Activated naive CD8-positive, alpha-beta T cell treated with anti-CD3 and anti-CD28 coated beads, Interleukin-2, amount 50 U/mL, for 16 hours (primary cell): Measurements from ENCODE around the gene UBAC2.

ENCODE experiments used
- DNase-seq: peaks from one replicate; pipeline ENCODE4 v3.0.0-alpha.2; 2020; ENCODE audit warnings: low read depth, low spot score

UBAC2 gene

DNA sequence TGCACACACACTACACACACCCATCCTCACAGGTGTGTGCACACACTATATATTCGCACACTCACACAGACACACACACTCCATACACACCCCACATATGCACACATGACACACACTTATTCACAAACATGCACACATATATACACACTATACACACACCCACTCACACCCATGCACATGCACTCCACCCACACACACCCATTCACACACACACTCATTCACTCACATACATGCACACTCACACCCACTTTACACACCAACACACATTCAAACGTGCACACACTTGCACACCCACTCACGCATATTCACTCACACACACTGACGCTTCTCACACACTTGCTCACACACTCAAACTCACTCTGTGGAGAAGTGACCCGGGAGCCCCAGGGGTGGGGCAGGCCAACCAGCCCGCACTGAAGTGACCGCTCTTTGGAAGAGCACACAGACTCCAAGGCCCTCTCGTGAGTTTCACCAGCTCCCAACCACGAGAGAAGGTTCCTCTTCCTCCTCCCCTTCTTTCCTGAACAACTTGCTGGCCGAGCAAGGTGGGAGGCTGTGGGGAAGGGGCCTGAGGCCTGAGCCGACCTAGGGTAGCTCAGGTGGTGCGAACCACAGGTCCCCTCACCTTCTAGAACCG, 214.5 kb downstream of the UBAC2 start:
- no peak for DNase-seq

DNA sequence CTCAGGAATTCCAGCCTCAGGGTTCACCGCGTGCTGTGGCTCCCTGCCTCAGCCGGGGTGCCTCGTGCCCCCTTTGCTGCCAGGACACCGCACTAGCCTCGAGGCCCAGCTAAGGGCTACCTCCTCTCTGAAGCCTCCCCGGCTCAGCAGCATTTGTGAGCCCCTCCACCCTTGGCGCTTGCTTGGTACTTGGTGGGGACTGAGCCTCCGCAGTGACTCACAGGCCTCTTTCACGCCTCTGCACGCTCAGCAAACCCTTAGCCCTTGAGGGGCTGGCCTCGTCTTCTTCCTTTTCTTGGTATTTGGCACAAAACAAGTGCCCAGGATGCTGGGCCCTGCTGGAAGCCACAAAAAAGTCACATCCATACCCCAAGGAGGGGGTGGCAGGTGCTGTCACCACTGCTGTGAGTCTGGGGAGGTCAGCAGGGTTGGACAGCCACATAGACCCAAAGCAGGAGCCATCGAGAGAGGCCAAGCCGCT, 215.2 kb downstream of the UBAC2 start:
- DNase-seq = peak; percentile 35

DNA sequence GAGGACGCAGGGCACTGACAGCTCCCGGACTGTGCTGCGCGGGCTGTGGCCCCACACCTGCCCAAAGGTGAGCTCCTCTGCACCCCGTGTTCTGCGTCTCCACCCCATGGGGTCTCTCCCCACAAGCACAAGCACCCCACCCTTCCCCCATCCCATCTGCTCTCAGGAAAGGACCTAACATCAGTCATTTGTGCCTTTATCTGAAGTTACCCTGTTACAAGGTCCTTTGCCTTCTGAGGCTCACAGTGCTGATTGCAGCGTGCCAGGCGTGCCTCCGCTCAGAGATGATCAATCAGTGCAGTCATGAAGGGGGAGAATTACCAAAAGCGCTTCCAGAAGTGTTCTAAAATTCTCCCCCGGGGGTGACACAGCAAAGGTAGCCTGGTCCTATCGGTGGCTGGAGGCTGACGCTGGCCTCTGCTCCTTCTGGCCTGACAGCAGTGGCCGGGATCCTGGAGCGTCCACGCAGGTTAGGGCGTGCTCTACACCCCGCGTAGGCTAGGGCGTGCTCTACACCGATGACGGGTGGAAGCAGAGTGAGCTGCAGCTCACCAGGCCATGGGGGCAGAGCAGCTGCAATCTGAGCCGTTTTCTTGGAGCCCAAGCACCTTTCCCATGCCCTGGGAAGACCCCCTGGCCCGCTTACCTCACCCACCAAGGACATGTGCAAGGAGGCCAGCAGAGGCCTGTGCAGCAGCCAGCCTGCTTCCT, 215.9 kb downstream of the UBAC2 start:
- DNase-seq = no peak

DNA sequence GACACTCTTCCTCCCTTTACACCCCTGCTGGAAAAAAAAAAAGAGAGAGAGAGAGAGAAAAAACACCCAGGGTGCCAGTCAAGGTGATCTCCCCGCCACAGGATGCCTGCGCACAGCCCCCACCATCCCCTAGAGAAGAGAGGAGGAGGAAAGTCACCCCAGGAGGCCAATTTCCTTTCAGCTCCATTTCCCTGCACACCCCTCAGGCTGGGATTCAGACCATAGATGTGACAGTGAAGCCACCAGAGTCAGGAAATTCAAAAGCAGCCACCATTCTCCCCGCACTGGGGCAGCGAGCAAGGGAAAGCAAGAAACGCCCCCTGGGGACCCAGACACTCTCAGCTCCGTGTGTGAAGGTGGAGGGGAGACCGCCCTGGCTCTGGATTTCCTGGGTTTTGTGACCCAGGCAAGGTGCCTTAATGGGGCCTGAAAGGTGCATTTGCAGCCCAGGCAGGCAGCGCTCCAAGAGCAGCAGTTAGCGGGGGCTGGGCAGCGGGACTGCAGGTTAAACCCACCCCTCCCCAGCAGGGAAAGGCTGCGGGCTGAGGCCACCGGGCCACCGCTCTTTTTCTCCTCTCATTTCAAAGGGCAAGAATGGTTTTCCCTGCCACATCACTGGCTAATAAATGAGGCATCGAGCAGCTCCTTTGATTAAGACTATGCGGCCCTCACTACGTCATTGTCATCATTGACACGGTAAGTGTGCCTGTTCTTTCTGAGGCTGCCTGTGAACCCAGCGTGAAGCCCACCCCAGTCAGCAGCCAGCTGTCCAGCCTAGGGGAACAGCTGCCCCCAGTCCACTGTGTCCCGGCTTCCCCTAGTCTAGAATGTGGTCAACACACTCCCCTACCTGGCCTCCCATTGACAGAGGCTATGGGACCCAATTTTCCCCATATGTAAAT, 216.8 kb downstream of the UBAC2 start:
- no peak for DNase-seq

DNA sequence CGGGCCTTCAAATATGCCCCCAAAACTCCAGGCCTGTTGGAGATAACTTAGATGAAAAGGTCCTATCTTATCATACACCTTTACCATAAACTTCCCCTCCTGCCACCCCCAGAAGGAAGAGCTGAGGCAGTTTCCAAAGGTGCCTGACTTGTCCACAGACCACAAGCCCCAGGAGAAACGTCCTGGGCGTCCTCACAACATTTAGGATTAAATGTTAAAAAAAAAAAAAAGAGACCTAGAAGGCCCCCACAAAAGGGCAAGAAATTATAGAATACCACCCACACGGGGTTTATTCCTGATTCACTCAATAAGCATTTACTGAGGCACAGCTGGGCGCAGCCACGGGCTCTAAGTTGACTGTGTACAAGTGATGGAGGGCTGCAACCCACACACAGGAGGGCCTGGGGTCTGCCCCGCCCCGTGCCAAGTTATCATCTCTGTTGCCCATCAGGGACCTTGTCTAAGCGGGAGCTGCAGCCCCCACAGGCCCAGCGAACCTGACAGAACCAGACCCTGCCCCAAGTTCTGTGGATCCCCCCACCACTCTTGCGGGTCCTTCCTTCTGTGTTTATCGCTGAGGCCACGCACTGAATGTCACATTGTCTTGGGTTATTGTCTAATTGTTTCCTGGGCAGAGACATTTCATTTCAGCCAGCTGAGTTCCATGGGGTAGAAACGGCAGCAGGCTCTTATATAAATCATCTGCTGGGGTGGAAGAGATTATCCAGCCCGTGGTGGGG, 217.6 kb downstream of the UBAC2 start:
- no peak for DNase-seq

DNA sequence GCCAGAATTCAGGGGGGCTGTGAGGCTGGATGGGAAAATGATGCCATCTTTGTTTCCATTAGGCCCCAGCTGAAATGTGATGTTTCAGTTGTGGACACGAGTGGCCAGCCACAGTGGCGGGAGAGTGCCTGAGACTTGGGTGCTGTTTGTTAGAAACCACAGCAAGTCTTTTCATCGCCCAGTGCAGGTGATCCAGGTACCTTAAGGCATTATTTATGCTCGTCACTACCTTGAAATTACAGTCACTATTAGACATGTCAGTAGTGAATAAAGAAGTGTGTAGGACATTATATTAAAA, 218.1 kb downstream of the UBAC2 start:
- DNase-seq = no peak

DNA sequence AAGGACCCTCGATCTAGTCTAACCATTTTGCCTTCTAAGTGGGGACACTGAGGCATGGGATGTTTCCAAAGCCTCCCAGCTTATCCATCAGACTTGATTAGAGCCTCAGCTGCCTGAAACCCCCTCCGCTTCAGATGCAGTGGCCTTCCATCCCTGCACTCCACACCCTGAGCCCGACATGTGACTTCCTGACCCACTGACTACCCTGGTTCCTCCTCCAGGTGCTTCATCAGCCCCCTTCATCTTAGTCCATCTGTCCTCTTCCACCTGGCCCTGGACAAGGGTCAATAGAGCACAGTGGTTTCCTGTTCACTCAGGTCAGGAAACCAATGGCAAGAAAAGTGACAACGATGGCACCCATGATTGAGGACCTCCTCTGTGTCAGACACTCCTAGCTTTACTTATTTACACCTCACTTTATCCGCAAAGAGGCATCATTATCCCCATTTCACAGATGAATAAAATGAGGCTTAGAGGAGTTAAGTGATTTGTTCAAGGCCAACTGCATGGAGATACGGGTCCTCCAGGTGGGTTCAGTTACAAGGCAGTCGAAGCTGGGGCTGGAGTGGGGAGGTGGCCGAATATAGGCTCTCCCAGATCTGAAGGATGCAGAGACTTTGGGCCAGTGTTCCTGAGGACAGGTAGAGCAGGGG, 219.1 kb downstream of the UBAC2 start:
- no peak for DNase-seq

DNA sequence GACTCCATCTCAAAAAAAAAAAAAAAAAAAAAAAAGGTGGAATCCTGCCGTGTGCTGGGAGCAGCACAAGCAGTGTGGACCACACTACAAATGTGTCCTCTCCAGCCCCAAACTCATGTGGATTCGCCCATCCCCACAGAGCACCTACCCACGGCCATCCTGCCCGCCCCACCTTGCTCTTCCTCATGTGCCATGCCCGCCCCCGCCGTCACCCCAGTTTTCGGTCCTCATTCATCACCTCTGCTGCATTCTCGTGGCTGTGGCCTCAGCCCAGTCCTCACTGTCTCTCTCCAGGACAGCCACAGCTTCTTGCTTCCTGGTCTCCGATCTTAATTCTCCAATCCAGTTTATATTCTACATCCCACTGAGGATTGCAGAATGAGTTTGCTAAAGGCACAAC, 220.6 kb downstream of the UBAC2 start:
- no peak for DNase-seq

DNA sequence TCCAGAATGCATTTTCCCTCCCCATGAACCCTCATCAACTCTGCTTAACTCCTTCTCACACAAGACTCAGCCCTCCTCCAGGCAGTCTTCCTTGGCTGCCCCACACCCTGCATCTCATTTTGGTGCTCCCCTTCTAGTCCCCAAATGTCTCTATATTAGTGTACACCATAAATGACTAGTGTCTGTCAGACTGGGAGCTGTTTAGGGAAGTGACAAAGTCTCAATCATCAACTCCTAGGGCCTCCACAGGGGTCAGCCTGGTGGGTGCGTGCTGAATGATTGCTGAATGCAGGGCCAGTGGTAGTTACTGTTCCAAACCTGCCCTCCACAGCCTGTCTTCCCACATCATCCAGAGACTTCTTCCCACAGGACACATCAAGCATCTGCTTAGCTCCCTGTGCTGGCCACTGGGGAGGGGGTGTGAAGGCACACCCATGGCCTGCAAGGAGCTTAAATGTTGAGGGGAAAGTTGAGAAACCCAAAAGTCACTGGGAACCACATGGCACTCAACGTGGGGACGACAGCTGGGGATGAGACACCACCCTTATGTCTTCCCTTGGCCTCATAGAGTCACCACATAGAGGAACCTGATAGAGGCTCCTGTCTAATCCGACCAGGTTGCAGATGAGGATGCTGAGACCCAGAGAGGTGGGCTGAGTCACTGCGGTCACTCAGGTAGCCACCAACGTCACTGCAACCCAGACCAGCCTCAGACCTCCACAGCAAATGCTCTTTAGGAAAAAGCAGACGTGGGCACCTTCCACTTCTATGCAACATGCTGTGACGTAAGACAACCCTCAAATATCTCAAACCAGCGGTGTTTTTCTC, 221.3 kb downstream of the UBAC2 start:
- no peak for DNase-seq

DNA sequence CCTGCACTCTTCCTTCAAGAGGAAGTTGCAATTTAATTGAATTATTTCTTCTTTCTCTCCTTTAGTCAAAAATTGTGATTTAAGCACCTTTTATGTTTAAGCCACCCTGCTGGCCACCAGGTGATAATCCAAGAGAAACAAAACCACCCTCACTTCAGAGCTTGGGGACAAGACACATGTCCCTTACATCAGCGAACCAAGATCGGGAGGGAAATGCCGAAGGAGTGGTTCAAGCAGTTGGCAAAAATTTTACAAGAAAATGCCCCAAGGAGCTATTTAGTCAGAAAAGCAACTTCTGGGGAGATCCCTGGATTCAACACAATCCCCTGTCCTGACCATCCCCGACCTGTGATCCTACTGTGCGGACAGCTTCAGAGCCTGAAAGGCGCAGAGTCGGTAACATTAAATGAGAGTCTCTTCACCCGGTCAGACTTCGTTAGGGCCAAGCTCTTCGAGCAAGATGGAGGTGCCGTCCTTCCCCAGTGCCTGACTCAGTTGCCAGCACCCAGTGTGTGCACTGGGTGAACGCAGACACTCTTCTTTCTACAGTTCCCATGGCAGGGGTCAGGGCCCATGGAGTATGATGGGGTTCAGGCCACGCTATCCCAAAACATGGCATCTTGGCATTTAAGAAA, 222.0 kb downstream of the UBAC2 start:
- no peak for DNase-seq

DNA sequence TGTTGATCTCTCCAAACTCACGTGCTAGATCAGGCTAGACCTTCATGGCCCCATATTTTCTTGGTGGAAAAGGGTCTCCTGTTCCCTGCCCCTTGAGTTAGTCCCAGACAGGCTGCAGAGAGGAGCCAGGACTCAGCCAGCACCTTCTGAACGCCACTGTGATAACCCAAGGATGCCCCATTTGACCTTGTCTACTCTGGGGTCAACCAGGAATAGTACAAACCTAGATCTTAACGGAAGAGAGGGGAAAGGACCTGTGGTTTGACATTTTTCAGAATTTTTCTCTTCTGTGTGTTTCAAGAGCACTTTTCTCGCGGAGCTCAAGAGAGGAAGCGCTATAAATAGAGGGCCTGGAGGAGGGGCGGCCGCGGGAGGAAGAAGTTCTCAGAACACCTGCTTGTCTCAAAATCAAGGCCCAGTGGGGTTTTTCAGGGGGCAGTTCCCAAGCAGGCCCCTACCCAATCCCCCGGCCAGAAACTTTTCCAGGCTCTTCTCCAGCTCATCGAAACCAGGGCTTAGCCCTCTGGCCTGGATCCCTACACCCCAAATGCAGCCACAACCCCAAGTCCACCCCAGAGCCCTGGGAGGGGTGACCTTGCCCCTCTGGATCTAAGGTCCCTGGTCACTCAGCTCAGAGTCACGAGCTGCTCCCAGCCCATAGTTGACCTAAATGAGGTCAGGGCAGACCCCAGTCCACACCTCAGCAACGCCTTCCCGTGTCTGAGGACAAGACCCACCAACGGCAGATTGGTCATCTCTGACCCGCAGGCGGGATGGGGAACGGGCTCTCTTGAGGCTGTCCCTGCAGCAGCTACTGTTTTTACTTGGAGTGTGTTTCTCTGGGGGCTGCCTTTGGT, 225.1 kb downstream of the UBAC2 start:
- DNase-seq = no peak

DNA sequence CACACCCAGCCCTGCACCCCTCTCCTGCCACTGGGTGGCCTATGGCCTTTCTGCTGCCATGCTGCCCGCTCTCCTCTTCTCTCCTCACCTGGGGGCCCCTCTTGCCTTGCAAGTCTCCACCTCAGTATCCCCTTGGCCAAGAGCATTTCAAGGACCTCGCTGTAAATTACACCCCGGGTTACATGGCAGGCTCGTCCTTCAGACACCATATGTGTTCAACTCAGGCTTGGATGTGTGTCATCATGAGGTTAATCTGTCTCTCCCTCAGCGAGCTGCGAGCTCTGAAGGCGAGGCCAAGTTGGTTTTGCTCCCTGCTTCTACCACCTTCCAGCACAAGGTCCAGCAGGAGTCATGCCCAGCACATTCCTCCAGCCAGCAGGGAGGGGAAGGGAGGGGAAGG, 225.8 kb downstream of the UBAC2 start:
- no peak for DNase-seq

DNA sequence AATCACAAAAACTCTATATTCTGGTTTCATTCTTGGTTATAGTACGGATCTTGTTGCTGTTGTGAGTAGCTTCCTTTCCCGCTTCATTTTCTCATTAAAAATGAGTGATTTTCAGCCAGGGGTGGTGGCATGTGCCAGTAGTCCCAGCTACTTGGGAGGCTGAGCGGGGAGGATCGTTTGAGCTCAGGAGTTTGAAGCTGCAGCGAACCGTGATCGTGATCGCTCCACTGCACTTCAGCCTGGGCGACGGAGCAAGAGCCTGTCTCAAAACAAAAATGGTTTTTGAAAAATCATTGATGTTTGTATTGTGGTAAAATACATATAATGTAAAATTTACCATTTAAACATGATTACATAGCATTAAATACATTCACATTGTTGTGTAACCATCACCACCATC, 229.0 kb downstream of the UBAC2 start:
- no peak for DNase-seq

DNA sequence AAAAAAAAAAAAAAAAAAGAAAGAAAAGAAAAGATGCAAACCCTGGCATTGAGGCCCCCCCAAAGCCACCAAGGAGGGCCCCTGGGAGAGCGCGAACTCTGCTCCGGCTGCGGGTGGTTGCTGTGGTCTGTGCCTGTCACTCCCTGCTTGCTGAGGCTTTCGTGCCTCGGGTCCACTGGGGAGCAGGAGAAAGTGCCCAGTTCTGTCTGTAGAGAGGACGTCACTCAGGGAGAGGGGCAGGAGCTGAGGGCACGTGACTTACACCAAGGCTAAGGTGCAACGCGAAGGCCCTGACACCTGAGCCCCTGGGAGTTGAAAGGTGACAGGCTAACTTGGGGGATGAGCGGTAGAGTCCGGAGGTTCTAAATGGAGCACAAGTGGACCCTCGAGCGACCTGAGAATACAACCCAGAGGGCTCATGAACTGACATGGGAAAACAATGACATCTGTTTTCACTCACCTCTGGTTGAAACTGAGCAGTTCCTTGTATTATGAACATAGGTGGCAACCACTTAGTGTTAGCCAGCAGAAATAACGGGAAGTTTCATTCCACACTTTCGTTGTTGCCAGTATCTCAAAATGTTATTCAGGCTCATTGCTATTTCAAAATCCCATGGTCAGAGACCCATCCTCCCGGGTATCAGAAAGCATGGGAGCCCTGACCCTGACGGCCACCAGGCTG, 231.4 kb downstream of the UBAC2 start:
- DNase-seq = no peak

DNA sequence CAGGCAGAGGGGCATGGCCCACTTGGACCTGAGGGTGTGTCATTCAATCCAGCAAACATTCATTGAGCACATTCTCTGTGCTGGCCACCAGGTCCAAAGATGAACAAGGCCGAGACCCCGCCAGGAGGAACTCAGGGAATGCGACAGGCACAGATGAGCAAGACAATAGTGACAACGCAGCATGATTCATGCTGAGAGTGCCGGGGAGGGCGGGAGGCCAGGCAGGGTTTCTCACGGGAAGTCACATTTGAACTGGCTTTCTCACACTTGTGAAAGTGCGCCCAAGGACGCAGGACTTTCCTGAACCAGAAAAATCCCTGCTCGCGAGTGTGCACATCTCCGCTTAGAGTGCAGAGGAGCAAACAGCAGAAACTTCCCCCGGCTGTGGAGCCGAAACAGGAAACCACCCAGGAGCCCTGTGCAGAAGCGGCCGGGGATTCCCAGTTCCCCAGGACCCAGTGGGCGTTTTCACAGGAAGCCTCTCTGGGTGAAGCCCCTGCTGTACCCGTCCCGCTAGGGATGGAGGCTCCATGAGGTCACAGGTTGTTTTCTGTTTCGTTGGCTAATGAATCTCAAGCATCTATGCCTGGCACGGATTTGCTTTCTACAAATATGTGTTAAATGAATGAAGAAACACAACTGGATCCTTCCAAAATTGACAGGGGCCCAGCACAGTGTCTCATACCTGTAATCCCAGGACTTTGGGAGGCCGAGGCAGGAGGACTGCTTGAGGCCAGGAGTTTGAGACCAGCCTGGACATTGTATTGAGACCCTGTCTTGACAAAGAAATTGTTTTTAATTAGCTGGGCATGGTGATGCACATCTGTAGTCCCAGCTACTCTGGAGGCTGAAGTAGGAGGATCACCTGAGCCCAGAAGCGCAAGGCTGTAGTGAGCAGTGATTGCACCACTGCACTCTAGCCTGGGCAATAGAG, 232.2 kb downstream of the UBAC2 start:
- peak; percentile 62 for DNase-seq

DNA sequence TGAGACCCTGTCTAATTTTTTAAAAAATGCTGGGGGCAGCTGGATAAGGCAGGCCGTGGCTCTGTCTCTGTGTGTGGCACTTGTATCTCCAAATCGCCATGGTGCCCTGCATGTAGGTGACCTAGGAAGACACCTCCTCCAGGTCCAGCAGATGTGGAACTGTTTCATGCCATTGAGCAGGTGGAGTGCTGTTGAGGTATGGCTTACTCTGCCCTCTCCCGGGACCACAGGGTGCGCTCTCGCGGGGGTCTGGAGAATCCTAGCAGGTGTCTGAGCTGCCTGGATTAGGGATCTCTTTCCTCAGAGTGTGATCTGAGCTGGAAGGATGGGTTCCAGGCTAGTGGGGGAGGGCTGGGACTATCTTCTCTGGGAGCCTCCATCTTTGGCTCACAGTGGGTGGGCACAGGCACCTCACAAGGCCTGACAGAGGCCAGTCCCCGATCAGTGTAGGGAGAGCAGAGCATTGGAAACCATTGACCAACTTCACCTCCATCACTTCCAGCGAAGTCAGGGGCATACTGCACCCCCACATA, 233.0 kb downstream of the UBAC2 start:
- no peak for DNase-seq

DNA sequence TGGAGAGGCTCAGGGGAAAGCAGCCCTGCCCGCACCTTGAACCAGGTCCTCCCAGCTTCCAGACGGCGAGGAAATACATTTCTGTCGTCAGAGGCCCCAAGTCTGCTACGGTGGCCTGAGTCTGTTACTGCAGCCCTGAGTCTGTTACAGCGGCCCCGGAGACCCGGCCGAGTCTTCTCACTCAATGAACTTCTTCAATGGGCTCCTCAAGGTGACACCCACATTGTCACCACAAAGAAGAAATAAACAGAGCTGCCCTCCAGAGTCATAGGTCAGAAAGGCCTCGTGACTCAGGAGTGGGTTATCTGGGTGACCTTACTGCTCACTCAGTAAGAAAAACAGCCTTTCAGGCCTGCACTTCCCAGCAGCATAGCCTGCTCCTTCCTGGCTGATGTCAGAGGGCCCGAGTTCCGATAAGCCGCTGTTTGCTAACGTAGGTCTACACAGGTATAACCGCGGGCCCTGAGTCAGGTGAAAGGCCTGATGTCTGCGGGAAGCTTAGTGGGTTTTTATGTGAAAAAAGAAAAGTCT, 233.7 kb downstream of the UBAC2 start:
- no peak for DNase-seq
